Gastrocnemius medialis (tissue), 4 donors: ENCODE results near the gene HDAC3.

Experiments
- CTCF ChIP-seq, 5 experiments: fragments of 450-650 bp in 3 of 5; fragments of 200-600 bp in 2 of 5; sonication (generic) in 2 of 5; IDR thresholded peaks in 4 of 5; conservative IDR thresholded peaks in 1 of 5; 1 replicate in 4 of 5; 2 replicates in 1 of 5; pipeline ENCODE4 v1.5.1; 2016 to 2019; ENCODE audit warnings: antibody characterized with exemption in 5 of 5, mild to moderate bottlenecking in 3 of 5, moderate library complexity in 3 of 5
- POLR2A ChIP-seq, 2 donors: fragments of 450-650 bp; IDR thresholded peaks; one replicate each; pipeline ENCODE4 v1.6.1; 2017; ENCODE audit warnings: antibody characterized with exemption in 2 of 2, mild to moderate bottlenecking in 2 of 2, moderate library complexity in 2 of 2

- TF ChIP-seq CTCF (IDR thresholded peaks at IDR 0.05 in 4 of 5, conservative IDR thresholded peaks at IDR 0.05 in 1 of 5) (no peak), POLR2A (IDR thresholded peaks at IDR 0.05) (no peak)
These were observed 23.3 kb downstream of the HDAC3 start for GRCh38 chr5:141613344-141613743.
